ENCODE data around the gene TSPAN13. TPM values are rescaled to one million over a fixed set of nuclear protein-coding genes. Genes with fewer than 3 reads are reported as not detected.

Gene TSPAN13
- total and polyA plus RNA-seq, 10 of the 15 experiments (the other 5 are each of a cell fraction or from before 2014, with no cell fraction given), result 0.26 to 0.37 TPM; not detected in 8

DNA sequence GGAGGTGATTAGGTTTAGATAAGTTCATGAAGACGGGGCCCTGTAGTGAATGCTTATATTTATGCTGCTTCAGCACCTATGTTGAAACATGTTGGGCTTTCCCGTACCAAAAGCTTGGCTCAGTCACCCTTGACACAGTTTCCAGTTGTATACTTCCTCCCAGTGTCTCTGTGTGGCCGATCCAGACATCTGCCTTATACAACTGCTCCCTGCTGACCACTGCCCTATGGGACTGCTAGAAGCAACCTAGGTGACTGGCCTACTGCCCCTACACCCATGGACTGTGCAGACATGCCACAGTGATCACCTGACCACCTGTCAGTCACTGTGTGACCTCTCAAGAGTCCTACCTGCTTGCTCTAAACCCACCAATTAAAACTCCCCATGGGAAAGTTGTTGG lies 22.6 kb upstream of the TSPAN13 start:
- H3K79me2 ChIP-seq (ENCODE audit: control insufficient read depth, insufficient read depth, low read length), result no peaks in the 10 kb centered on the region
- FAIRE-seq (no peak), DNase-seq (ENCODE audit: low read depth, low spot score) (no peak), ATAC-seq (no peak)
- H3K27ac ChIP-seq (ENCODE audit: control insufficient read depth, insufficient read depth), result no peak overlapping the region
- intact Hi-C loops (cut with micrococcal nuclease; ENCODE audit: unreplicated experiment) (no loop called here), in situ Hi-C loops (cut with MboI) (no loop called here)
- RAD21 ChIA-PET (ENCODE audit: unreplicated experiment), result no interaction called here
- BruUV-seq (replicated peaks), result no TSS peak
- no peaks in the 10 kb centered on the region for H3K4me1 ChIP-seq (ENCODE audit: control insufficient read depth, insufficient read depth, low read length)
- no peak overlapping the region for H3K9ac ChIP-seq (ENCODE audit: control insufficient read depth, insufficient read depth, low read length)
- WGBS (ENCODE audit: insufficient coverage, insufficient replicate concordance, low lambda C conversion rate, missing lambda C conversion rate), result 35% methylated on average over 3 of the region's 3 CpGs
- POLR2A ChIA-PET, result no interaction called here
- H4K20me1 ChIP-seq (ENCODE audit: control insufficient read depth, insufficient read depth), result no peaks in the 10 kb centered on the region
- H3K4me2 ChIP-seq (ENCODE audit: control insufficient read depth, insufficient read depth), result no peak overlapping the region
- H3K27me3 ChIP-seq (replicated peaks in 1 of 2; ENCODE audit: control insufficient read depth in 2 of 2, insufficient read depth in 2 of 2, low read length in 1 of 2), result no peaks in the 10 kb centered on the region
- no peak overlapping the region for H2AFZ ChIP-seq (ENCODE audit: control insufficient read depth, low read depth, low read length)
- SMC1A ChIA-PET (ENCODE audit: uncharacterized antibody, unreplicated experiment), result no interaction called here
- no peaks in the 10 kb centered on the region for H3K36me3 ChIP-seq (ENCODE audit: control insufficient read depth in 2 of 2, insufficient read depth in 2 of 2, low read length in 1 of 2)
- CTCF ChIA-PET, result no interaction called here
- H3K4me3 ChIP-seq, result no peak overlapping the region
- TF ChIP-seq HDAC2 (IDR thresholded peaks at IDR 0.05), result no peak
- TF ChIP-seq, protein P1, sequence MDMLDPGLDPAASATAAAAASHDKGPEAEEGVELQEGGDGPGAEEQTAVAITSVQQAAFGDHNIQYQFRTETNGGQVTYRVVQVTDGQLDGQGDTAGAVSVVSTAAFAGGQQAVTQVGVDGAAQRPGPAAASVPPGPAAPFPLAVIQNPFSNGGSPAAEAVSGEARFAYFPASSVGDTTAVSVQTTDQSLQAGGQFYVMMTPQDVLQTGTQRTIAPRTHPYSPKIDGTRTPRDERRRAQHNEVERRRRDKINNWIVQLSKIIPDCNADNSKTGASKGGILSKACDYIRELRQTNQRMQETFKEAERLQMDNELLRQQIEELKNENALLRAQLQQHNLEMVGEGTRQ (IDR thresholded peaks at IDR 0.05; ENCODE audit: borderline replicate concordance, low read depth, low read length), result no peak
- TF ChIP-seq PKNOX1 (IDR thresholded peaks at IDR 0.05), result no peak
- TF ChIP-seq CREM (IDR thresholded peaks at IDR 0.05; ENCODE audit: low read depth), result no peak
- TF ChIP-seq SP1 (IDR thresholded peaks at IDR 0.05; ENCODE audit: low read depth, low read length), result no peak
- no peak for TF ChIP-seq TCF7 (IDR thresholded peaks at IDR 0.05; ENCODE audit: borderline replicate concordance)
- TF ChIP-seq POLR2AphosphoS5 (IDR thresholded peaks at IDR 0.05; ENCODE audit: low read length), result no peak
- TF ChIP-seq SREBF1 (IDR thresholded peaks at IDR 0.05; ENCODE audit: low read length), result no peak
- no peak for TF ChIP-seq BHLHE40 (IDR thresholded peaks at IDR 0.05; ENCODE audit: borderline replicate concordance in 1 of 2, low read depth in 2 of 2, low read length in 1 of 2)
- no peak for TF ChIP-seq MTA2 (IDR thresholded peaks at IDR 0.05; ENCODE audit: low read depth)
- no peak for TF ChIP-seq LARP7 (IDR thresholded peaks at IDR 0.05)
- no peak for TF ChIP-seq MYC (IDR thresholded peaks at IDR 0.05; ENCODE audit: insufficient read depth, insufficient read length, insufficient replicate concordance, low read length, severe bottlenecking)
- no peak for TF ChIP-seq DPF2 (IDR thresholded peaks at IDR 0.05)
- TF ChIP-seq, protein P2, sequence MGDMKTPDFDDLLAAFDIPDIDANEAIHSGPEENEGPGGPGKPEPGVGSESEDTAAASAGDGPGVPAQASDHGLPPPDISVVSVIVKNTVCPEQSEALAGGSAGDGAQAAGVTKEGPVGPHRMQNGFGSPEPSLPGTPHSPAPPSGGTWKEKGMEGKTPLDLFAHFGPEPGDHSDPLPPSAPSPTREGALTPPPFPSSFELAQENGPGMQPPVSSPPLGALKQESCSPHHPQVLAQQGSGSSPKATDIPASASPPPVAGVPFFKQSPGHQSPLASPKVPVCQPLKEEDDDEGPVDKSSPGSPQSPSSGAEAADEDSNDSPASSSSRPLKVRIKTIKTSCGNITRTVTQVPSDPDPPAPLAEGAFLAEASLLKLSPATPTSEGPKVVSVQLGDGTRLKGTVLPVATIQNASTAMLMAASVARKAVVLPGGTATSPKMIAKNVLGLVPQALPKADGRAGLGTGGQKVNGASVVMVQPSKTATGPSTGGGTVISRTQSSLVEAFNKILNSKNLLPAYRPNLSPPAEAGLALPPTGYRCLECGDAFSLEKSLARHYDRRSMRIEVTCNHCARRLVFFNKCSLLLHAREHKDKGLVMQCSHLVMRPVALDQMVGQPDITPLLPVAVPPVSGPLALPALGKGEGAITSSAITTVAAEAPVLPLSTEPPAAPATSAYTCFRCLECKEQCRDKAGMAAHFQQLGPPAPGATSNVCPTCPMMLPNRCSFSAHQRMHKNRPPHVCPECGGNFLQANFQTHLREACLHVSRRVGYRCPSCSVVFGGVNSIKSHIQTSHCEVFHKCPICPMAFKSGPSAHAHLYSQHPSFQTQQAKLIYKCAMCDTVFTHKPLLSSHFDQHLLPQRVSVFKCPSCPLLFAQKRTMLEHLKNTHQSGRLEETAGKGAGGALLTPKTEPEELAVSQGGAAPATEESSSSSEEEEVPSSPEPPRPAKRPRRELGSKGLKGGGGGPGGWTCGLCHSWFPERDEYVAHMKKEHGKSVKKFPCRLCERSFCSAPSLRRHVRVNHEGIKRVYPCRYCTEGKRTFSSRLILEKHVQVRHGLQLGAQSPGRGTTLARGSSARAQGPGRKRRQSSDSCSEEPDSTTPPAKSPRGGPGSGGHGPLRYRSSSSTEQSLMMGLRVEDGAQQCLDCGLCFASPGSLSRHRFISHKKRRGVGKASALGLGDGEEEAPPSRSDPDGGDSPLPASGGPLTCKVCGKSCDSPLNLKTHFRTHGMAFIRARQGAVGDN (IDR thresholded peaks at IDR 0.05), result no peak
- TF ChIP-seq SUPT20H (IDR thresholded peaks at IDR 0.05; ENCODE audit: borderline replicate concordance, control insufficient read depth, low read depth, low read length), result no peak
- TF ChIP-seq, protein P3, sequence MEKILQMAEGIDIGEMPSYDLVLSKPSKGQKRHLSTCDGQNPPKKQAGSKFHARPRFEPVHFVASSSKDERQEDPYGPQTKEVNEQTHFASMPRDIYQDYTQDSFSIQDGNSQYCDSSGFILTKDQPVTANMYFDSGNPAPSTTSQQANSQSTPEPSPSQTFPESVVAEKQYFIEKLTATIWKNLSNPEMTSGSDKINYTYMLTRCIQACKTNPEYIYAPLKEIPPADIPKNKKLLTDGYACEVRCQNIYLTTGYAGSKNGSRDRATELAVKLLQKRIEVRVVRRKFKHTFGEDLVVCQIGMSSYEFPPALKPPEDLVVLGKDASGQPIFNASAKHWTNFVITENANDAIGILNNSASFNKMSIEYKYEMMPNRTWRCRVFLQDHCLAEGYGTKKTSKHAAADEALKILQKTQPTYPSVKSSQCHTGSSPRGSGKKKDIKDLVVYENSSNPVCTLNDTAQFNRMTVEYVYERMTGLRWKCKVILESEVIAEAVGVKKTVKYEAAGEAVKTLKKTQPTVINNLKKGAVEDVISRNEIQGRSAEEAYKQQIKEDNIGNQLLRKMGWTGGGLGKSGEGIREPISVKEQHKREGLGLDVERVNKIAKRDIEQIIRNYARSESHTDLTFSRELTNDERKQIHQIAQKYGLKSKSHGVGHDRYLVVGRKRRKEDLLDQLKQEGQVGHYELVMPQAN (conservative IDR thresholded peaks at IDR 0.05), result no peak
- no peak for TF ChIP-seq SMAD1 (IDR thresholded peaks at IDR 0.05; ENCODE audit: low read depth, partially characterized antibody)
- TF ChIP-seq NFXL1 (IDR thresholded peaks at IDR 0.05; ENCODE audit: borderline replicate concordance), result no peak
- no peak for TF ChIP-seq SMARCA5 (IDR thresholded peaks at IDR 0.05)
- H3K9me3 ChIP-seq (replicated peaks; ENCODE audit: control insufficient read depth, insufficient read depth, low read length), result no peaks in the 10 kb centered on the region

All from GM12878 (cell line).